Measurements from ENCODE around the gene MNAT1.
A peak's percentile ranks its signal among the peaks of the same experiment; 100 is the strongest.

Gene MNAT1

DNA sequence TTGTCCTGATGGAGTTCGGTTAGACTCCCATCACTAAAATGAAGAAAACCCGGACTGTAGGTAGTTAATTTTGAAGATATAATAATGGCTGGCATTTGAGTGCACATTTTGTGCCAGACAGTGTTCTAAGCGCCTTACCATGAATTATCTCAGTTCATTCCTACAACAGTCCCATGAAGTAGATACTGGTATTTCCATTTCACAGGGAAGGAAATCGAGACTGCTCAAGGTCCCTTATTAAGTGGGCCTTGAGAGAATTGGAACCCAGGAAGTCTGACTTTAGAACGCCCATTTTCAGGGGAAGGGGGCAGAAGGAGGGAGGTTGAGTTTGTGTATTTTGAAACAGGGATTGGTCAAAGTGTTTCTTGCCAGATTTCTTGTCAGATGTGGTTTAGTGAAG lies 855 bp downstream of the MNAT1 start:
- no peak for DNase-seq (ENCODE audit: low read depth)
- H3K4me3 ChIP-seq (ENCODE audit: control insufficient read depth, low read depth, low read length) = peak overlapping the region; percentile 99
- TF ChIP-seq, protein P1, sequence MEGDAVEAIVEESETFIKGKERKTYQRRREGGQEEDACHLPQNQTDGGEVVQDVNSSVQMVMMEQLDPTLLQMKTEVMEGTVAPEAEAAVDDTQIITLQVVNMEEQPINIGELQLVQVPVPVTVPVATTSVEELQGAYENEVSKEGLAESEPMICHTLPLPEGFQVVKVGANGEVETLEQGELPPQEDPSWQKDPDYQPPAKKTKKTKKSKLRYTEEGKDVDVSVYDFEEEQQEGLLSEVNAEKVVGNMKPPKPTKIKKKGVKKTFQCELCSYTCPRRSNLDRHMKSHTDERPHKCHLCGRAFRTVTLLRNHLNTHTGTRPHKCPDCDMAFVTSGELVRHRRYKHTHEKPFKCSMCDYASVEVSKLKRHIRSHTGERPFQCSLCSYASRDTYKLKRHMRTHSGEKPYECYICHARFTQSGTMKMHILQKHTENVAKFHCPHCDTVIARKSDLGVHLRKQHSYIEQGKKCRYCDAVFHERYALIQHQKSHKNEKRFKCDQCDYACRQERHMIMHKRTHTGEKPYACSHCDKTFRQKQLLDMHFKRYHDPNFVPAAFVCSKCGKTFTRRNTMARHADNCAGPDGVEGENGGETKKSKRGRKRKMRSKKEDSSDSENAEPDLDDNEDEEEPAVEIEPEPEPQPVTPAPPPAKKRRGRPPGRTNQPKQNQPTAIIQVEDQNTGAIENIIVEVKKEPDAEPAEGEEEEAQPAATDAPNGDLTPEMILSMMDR (IDR thresholded peaks at IDR 0.05; ENCODE audit: control insufficient read depth, insufficient read depth, low read depth, low read length, missing control alignments) = no peak

DNA sequence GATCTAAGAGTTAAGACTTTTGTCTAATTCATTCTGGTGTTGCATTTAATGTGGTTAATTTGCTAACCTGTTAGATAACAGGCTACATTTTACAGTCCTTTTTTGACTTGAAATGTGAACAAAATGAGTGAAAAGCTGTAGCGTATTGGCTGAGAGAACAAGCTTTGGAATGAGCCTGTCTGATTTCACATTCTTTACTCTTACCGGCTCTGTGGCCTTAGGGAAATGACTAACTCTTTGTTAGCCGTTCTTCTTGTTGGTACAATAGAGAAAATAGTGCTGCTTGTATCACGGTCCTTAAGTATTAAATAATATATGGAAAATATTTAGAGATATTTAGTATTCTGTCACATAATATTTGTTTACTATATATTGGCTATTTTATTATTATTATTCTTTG lies 1.9 kb downstream of the MNAT1 start:
- TF ChIP-seq, protein P1 (IDR thresholded peaks at IDR 0.05; ENCODE audit: control insufficient read depth, insufficient read depth, low read depth, low read length, missing control alignments) = no peak
- H3K4me3 ChIP-seq (ENCODE audit: control insufficient read depth, low read depth, low read length) = no peak overlapping the region
- DNase-seq (ENCODE audit: low read depth) = peak; percentile 49

GRCh38 chr14:60738843-60739508 lies 4.4 kb downstream of the MNAT1 start:
- TF ChIP-seq, protein P1 (IDR thresholded peaks at IDR 0.05; ENCODE audit: control insufficient read depth, insufficient read depth, low read depth, low read length, missing control alignments) = no peak
- no peak for DNase-seq (ENCODE audit: low read depth)
- no peak overlapping the region for H3K4me3 ChIP-seq (ENCODE audit: control insufficient read depth, low read depth, low read length)

GRCh38 chr14:60744566-60744965 lies 10.0 kb downstream of the MNAT1 start:
- TF ChIP-seq, protein P1 (IDR thresholded peaks at IDR 0.05; ENCODE audit: control insufficient read depth, insufficient read depth, low read depth, low read length, missing control alignments) = no peak
- H3K4me3 ChIP-seq (ENCODE audit: control insufficient read depth, low read depth, low read length) = no peak overlapping the region
- DNase-seq (ENCODE audit: low read depth) = no peak

- no peak overlapping the region for H3K4me3 ChIP-seq (ENCODE audit: control insufficient read depth, low read depth, low read length)
- DNase-seq (ENCODE audit: low read depth) = peak; percentile 35
- TF ChIP-seq, protein P1 (IDR thresholded peaks at IDR 0.05; ENCODE audit: control insufficient read depth, insufficient read depth, low read depth, low read length, missing control alignments) = no peak
Measured at GRCh38 chr14:60753264-60754119, 18.9 kb downstream of the MNAT1 start.

GRCh38 chr14:60756847-60757246 lies 22.3 kb downstream of the MNAT1 start:
- DNase-seq (ENCODE audit: low read depth) = no peak
- TF ChIP-seq, protein P1 (IDR thresholded peaks at IDR 0.05; ENCODE audit: control insufficient read depth, insufficient read depth, low read depth, low read length, missing control alignments) = no peak
- no peak overlapping the region for H3K4me3 ChIP-seq (ENCODE audit: control insufficient read depth, low read depth, low read length)
